Measurements from ENCODE around the gene NF2.

The NF2 gene

DNA sequence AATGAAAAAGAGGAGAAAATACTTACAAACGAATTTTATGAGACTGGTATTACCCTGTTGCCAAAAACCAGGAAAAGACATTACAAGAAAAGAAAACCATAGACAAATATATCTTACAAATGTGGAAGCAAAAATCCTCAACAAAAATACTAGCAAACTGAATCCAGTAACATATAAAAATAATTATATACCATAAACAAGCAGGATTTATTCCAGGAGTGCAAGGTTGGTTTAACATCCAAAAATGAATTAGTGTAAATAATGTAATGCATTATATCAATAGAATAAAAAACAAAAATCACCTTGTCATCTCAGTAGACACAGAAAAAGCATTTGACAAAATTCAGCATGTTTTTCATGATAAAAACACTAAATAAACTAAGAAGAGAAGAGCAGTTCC is 7.3 kb downstream of the NF2 start:
- peaks cover 19% of the 10 kb centered on the region for H3K4me1 ChIP-seq (ENCODE audit: insufficient read depth, low read length, poor library complexity, severe bottlenecking)
- H3K27me3 ChIP-seq (ENCODE audit: insufficient read depth, low read length, poor library complexity, severe bottlenecking), result no peaks in the 10 kb centered on the region
- H3K9me3 ChIP-seq (ENCODE audit: insufficient read depth, low read depth, low read length), result no peaks in the 10 kb centered on the region; the same call in 1 of the 2 replicates
- TF ChIP-seq, protein P1, sequence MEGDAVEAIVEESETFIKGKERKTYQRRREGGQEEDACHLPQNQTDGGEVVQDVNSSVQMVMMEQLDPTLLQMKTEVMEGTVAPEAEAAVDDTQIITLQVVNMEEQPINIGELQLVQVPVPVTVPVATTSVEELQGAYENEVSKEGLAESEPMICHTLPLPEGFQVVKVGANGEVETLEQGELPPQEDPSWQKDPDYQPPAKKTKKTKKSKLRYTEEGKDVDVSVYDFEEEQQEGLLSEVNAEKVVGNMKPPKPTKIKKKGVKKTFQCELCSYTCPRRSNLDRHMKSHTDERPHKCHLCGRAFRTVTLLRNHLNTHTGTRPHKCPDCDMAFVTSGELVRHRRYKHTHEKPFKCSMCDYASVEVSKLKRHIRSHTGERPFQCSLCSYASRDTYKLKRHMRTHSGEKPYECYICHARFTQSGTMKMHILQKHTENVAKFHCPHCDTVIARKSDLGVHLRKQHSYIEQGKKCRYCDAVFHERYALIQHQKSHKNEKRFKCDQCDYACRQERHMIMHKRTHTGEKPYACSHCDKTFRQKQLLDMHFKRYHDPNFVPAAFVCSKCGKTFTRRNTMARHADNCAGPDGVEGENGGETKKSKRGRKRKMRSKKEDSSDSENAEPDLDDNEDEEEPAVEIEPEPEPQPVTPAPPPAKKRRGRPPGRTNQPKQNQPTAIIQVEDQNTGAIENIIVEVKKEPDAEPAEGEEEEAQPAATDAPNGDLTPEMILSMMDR (conservative IDR thresholded peaks at IDR 0.05; ENCODE audit: low read length), result no peak
- no peak for TF ChIP-seq EZH2phosphoT487 (IDR thresholded peaks at IDR 0.05; ENCODE audit: borderline replicate concordance)
- no peak overlapping the region for H3K4me2 ChIP-seq (ENCODE audit: low read depth, low read length, poor library complexity, severe bottlenecking)
- H3K9me2 ChIP-seq (replicated peaks; ENCODE audit: low read depth, low read length), result no peaks in the 10 kb centered on the region
- no peaks in the 10 kb centered on the region for H3K36me3 ChIP-seq (ENCODE audit: insufficient read depth, low read length)
- H3K4me3 ChIP-seq (ENCODE audit: low read length, poor library complexity, severe bottlenecking), result no peak overlapping the region
- peaks cover 27% of the 10 kb centered on the region for H4K20me1 ChIP-seq (ENCODE audit: insufficient read depth, low read length, poor library complexity, severe bottlenecking)
- H3F3A ChIP-seq (ENCODE audit: low read depth), result no peaks in the 10 kb centered on the region
- no peak overlapping the region for H2AFZ ChIP-seq (ENCODE audit: low read length)
- H3K79me2 ChIP-seq (ENCODE audit: insufficient read depth, low read length), result peaks cover 82% of the 10 kb centered on the region
- no peak overlapping the region for H3K9ac ChIP-seq (ENCODE audit: low read depth, low read length, poor library complexity, severe bottlenecking)

GRCh38 chr22:29615705-29616327 is 12.4 kb downstream of the NF2 start:
- no peaks in the 10 kb centered on the region for H3K9me2 ChIP-seq (replicated peaks; ENCODE audit: low read depth, low read length)
- no peak overlapping the region for H3K9ac ChIP-seq (ENCODE audit: low read depth, low read length, poor library complexity, severe bottlenecking)
- H3K9me3 ChIP-seq (ENCODE audit: insufficient read depth, low read depth, low read length), result no peaks in the 10 kb centered on the region; the same call in 1 of the 2 replicates
- H3K4me1 ChIP-seq (ENCODE audit: insufficient read depth, low read length, poor library complexity, severe bottlenecking), result no peaks in the 10 kb centered on the region
- TF ChIP-seq, protein P1 (conservative IDR thresholded peaks at IDR 0.05; ENCODE audit: low read length), result no peak
- TF ChIP-seq EZH2phosphoT487 (IDR thresholded peaks at IDR 0.05; ENCODE audit: borderline replicate concordance), result no peak
- H3K4me2 ChIP-seq (ENCODE audit: low read depth, low read length, poor library complexity, severe bottlenecking), result no peak overlapping the region
- no peaks in the 10 kb centered on the region for H3K27me3 ChIP-seq (ENCODE audit: insufficient read depth, low read length, poor library complexity, severe bottlenecking)
- no peak overlapping the region for H3K4me3 ChIP-seq (ENCODE audit: low read length, poor library complexity, severe bottlenecking)
- no peaks in the 10 kb centered on the region for H3F3A ChIP-seq (ENCODE audit: low read depth)
- H2AFZ ChIP-seq (ENCODE audit: low read length), result no peak overlapping the region
- peaks cover 79% of the 10 kb centered on the region for H3K79me2 ChIP-seq (ENCODE audit: insufficient read depth, low read length)
- H3K36me3 ChIP-seq (ENCODE audit: insufficient read depth, low read length), result no peaks in the 10 kb centered on the region
- peaks cover 10% of the 10 kb centered on the region for H4K20me1 ChIP-seq (ENCODE audit: insufficient read depth, low read length, poor library complexity, severe bottlenecking)

- no peak overlapping the region for H3K4me2 ChIP-seq (ENCODE audit: low read depth, low read length, poor library complexity, severe bottlenecking)
- peaks cover 70% of the 10 kb centered on the region for H3K79me2 ChIP-seq (ENCODE audit: insufficient read depth, low read length)
Measured at GRCh38 chr22:29617922-29618629, 14.6 kb downstream of the NF2 start.

More at GRCh38 chr22:29617922-29618629, 14.6 kb downstream of the NF2 start:
- Histone ChIP-seq H4K20me1 (ENCODE audit: insufficient read depth, low read length, poor library complexity, severe bottlenecking) (peaks cover 16% of the 10 kb centered on the region), H3K9me2 (replicated peaks; ENCODE audit: low read depth, low read length) (no peaks in the 10 kb centered on the region), H3K4me3 (ENCODE audit: low read length, poor library complexity, severe bottlenecking) (no peak overlapping the region), H3K36me3 (ENCODE audit: insufficient read depth, low read length) (no peaks in the 10 kb centered on the region), H3F3A (ENCODE audit: low read depth) (peaks cover 4% of the 10 kb centered on the region), H3K27me3 (ENCODE audit: insufficient read depth, low read length, poor library complexity, severe bottlenecking) (no peaks in the 10 kb centered on the region), H3K9me3 (ENCODE audit: insufficient read depth, low read depth, low read length) (no peaks in the 10 kb centered on the region), H3K4me1 (ENCODE audit: insufficient read depth, low read length, poor library complexity, severe bottlenecking) (peaks cover 11% of the 10 kb centered on the region), H3K9ac (ENCODE audit: low read depth, low read length, poor library complexity, severe bottlenecking) (no peak overlapping the region), H2AFZ (ENCODE audit: low read length) (no peak overlapping the region)
- TF ChIP-seq, protein P1 (conservative IDR thresholded peaks at IDR 0.05; ENCODE audit: low read length), result no peak
- no peak for TF ChIP-seq EZH2phosphoT487 (IDR thresholded peaks at IDR 0.05; ENCODE audit: borderline replicate concordance)
